GM21526 (cell line): Measurements from ENCODE around the gene GALR1.

Experiments
- ATAC-seq: cut with Tn5 transposase; IDR thresholded peaks from one replicate; pipeline ENCODE4 v1.9.1; 2021; ENCODE audit warnings: moderate library complexity; ENCODE audit not compliant: unreplicated experiment, low FRiP score

GALR1 gene

DNA sequence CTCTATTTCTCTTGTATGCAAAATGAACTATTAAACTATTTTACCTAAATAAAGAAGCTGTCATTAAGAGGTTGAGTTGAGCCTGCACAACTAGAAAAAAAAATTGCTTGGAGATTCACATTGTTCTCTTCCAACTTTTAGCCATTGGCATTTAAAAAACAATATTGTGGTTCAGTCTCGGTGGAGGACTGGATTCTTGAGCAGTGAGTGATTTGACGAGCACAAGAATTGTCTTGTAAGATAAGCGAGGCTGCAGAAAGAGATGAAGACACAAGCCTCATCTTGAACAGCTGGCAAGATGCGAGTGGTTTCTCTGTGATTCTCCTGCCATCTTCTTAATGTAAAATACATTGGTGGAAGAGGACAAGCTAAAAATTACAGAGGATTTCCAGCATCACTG, 67.0 kb downstream of the GALR1 start:
- no peak for ATAC-seq

DNA sequence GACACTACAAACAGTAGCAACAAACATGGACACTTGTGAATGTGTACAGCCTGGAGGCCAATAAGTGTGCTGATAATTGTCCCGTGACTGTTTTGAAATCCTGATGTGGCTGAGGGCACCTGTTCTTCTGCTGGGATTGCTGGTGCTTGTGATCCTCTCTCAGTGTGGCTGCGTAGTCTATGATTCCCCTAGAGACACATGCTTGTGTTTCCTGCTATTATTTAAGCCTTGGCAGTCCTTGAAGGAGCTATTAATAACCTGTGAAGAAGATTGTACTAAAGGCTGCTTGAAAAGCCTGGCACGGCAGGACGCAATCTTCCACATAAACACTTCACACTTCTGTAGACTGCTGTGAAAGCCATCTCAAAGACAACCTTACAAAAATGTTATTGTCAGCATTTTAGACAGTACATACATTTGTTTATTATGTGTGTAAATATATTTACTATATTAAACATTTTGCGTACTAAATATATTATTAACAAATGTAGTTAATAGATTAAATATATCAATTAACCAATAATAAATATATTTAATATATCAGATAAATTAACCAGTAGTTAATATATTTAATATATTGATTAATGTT, 71.4 kb downstream of the GALR1 start:
- no peak for ATAC-seq

DNA sequence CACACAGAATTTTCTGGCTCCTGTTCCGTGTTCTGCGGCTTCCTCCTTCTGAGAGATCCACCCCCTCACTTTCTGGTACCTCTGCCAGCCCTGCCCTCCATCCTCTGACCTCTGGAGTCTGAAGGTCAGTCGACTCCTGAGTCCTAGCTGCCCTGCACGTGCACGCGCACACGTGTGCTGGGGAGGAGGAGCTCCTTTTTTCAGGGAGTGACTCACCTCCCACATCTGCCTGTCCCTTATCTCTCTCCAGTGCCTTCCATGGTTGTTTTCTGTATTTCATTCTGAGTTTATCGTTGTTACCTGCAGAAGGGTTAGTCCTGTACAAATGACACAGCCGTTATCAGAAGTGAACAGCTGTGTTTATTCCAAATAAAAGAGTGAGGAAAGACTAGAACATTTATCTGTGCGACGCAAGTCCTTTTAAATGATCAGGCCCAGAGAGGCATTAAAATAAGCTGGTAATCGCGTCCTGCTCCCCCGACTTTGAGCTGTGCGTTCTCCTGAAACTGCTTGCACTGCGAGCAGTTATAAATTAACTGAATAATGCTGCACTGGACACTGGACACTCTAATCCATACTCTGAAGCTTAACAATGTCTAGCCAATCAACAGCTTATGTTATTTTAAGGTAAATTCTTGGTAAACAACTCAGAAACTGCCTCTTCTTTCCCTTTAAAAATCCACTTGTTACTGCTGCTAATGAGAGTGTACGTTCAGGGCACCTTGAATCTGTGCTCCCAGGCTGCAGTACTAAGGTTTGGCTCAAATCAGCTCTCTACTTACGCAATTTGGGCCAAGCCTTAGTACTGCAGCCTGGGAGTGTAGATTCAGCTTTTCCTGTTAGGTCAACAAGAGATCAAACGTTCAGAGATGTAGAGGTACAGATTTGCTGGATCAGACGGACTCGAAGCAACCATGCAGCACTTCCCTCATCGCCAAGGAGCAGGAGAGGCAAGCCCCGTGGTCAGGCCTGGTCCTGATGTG, 72.5 kb downstream of the GALR1 start:
- no peak for ATAC-seq

DNA sequence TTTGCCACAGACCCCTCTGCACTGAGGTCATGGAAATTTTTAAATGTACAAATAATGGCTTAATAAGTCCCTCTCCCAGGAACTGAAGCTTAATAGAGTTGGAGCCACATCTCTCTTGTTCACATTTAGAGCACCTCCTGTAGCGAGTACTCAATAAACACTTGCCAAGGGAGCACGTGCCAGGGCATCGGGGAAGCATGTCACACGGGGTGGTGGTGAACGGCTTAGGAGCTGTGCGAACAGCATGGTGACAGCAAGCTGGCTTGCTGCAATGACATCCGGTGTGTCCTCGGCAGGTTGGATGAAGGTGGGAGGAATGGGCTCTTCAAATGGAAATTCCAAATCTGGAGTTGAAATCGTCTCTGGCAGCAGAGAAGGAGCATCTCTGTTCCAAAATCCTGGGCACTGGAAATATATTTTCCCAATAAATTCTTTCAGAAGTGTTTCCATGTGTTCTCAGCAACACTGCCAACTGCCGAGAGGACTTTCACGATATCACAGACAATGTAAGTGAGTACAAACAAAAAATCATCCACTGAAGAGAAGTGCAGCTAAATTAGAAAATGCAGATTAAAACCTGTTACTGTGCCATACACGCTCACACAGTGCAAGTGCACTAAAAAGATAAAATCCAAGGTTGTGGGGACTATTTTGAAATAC, 74.1 kb downstream of the GALR1 start:
- no peak for ATAC-seq
